OCI-M2 (cell line): ENCODE results near the gene TMEM273.

Experiments used
- DNase-seq: peaks from one replicate; lab custom pipeline; 2025; ENCODE audit not compliant: unreplicated experiment; lab: John Stamatoyannopoulos, UW

Gene TMEM273, protein sequence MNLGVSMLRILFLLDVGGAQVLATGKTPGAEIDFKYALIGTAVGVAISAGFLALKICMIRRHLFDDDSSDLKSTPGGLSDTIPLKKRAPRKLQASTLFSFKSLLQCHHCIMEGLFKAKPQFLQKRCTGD

GRCh38 chr10:49187950-49188761 is at the start of gene TMEM273:
Gene TMEM273, minus strand, starts transcription at chr10:49188391. Its CDS starts 55 bp downstream, at chr10:49188336.
- no peak for DNase-seq

- no peak for DNase-seq
These were observed 49.8 kb upstream of the TMEM273 start for GRCh38 chr10:49237985-49238384.

DNA sequence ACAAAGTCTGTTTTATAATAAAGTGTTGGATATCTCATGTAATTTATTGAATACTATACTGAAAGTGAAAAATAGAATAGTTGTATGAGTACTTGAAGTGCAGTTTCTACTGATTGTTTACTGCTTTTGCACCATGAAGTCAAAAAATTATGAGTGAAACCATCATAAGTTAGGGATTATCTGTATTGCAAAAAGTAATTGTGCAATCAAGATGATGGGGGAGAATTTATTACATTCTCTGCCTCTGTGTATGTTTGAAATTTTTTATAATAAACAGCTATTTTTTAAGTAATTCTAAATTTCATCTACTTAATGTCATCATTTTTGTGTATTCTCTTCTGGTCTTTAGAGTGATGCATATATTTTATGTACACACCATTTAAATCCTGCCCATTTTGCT is 47.2 kb upstream of the TMEM273 start:
- no peak for DNase-seq

GRCh38 chr10:49231086-49231820 is 43.1 kb upstream of the TMEM273 start:
- DNase-seq = no peak

DNA sequence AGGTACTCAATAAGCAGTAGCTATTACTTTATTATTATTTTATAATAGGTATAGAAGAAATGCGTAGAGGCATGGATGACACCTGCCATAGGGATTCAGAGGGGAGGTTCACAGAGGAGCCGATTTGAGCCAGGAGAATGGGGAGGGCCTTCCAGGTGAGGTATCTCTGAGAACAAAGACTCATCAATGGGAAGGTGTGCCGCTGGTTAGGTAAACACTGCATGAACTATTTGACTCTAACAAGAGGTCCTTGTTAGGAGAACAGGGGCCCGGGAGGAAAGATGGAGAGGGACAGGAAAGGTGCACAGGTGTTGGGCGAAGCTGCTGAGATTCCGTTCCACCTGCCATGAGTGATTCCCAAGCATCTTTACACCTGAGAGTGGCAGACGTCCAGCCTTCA is 41.8 kb upstream of the TMEM273 start:
- DNase-seq = no peak

GRCh38 chr10:49228677-49229076 is 40.5 kb upstream of the TMEM273 start:
- no peak for DNase-seq

DNA sequence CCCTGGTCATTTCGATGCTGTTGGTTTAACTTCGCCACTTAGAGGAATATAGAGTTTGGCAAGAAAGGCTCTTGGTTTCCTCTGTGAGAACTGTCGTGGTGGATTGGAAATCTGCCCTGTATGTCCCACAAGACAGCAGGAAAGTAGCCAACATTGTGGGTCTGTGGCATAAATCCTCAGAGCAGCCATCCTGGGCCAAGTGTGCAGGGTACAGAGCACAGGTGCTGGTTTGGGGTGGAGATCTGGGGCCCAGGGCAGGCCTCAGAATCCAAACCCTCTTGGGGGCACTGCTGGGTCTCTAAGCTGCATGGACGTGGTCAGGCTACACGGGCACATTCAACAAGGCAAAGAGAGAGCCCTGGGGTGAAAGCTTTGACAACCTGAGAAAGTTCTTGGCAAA is 39.2 kb upstream of the TMEM273 start:
- DNase-seq = no peak

GRCh38 chr10:49226594-49226993 is 38.4 kb upstream of the TMEM273 start:
- DNase-seq = no peak

DNA sequence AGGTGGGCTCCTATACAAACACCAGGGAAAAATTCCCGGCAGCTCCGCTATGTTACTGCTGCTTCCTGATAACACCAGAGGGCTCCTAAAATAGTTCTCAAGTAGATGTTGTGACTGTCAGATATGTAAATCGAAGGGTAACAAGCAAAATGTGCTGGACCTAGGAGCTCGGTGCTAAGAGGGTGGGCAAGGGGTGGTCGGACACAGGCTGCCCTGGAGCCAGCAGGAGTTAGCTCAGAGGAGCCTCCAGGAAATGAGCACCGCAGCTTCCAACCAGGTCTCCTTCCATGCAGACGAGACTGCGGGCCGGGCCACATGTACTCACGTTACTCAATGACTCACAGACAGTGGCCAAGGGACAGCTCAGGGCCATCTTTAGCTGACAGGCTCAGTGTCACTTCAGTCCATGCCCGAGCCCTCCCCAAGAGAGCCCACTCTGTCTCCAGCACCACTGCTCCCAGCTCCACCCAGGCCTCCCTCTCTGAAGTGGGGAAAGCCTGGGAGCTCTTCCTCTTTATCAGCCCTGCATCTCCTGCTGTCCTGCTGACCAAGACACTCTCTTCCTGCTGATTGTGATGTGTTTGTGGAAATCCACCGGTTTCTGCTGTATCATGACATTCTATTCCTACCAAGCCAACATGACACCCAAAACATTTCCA is 37.2 kb upstream of the TMEM273 start:
- no peak for DNase-seq

- DNase-seq = no peak
These were observed 35.0 kb upstream of the TMEM273 start for GRCh38 chr10:49223205-49223604.

GRCh38 chr10:49222170-49222569 is 34.0 kb upstream of the TMEM273 start:
- no peak for DNase-seq

DNA sequence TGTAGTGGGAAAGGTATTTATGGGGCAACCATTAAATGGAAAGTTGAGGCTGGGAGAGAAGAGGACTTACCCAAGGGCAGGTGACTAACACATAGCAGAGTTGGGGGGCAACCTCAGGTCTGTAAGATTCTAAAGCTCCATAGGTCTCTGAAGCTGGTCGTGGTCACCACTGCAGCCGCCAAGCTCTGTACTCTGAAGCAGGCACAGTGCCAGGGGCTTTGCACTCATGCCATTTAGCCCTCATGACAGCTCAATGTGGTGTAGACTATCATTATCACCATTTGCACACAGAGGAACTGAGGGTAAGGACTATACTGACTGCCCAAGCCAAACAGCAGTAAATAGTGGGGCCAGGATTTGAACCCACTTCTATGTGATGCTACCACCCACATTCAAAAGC is 32.5 kb upstream of the TMEM273 start:
- no peak for DNase-seq

DNA sequence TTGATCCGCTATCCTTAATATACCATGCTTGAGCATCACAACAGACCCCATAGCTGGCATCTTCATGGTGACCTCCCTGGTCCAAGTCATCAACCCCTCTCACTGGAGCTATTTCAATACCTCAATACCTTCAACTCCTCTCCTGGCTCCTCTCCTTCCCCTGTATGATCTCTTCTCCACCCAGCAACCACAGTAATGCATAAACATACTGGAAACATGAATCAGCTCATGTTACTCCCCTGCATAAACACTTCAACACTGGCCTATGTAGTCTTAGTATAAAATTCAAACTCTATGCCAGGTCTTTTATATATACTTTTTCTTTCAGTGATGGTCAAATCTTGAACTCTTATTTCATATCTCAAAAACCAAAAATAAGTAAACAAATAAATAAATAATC is 31.8 kb upstream of the TMEM273 start:
- DNase-seq = no peak

GRCh38 chr10:49219248-49219647 is 31.1 kb upstream of the TMEM273 start:
- no peak for DNase-seq

DNA sequence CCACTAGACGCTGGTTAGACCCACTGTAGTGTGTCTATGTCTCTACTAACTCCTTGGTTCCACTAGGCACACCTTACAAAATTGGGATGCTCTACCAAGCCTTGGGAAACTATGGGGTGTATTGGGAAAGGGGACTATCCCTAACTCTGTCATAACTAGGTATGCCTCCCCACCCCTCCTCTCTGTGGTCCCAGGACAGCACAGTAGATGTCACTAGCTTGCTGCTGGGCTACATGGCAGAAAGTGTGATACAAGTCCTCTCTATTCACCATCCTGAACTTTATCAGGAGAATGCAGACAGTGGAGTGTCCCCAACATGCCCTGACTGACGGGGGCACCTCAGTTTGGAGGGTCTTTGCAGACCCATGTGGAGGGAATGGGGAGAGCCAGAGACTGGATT is 30.3 kb upstream of the TMEM273 start:
- no peak for DNase-seq

GRCh38 chr10:49217645-49218044 is 29.5 kb upstream of the TMEM273 start:
- DNase-seq = no peak

DNA sequence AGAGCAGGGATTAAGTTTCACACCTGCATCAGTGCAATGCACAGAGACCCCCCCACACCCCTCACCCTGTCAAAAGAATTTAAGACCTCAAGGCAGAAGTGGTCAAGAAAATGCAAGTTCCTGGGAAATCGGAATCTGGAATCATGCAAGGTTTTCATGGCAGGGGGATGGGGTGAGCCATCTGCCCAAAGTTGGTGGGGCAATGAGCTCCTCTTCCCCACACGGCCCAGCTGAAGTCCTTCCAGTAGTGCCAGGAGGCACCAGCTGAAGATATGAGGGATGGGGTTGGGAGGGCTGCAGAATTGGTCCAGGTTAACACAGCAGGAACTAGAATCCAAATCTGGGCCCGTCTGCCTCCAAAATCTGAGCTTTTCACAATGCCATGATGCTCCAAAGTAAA is 25.0 kb upstream of the TMEM273 start:
- no peak for DNase-seq

DNA sequence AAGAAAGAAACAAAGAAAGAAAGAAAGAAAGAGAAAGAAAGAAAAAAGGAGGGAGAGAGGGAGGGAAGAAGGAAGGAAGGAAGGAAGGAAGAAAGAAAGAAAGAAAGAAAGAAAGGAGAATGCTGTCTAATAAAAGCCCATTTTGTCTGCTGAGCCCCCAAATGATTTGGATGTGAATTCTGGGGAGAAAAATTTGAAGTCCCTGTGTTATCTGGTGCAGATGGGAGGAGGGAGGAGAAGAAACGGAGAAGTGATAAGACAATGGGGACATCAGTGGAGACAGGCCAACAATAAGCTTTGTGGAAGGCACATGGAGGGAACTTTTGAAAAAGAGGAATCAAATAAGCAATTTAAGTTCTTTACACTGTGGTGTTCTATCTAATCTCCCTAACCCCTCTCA is 24.6 kb upstream of the TMEM273 start:
- no peak for DNase-seq

GRCh38 chr10:49212076-49212475 is 23.9 kb upstream of the TMEM273 start:
- no peak for DNase-seq

DNA sequence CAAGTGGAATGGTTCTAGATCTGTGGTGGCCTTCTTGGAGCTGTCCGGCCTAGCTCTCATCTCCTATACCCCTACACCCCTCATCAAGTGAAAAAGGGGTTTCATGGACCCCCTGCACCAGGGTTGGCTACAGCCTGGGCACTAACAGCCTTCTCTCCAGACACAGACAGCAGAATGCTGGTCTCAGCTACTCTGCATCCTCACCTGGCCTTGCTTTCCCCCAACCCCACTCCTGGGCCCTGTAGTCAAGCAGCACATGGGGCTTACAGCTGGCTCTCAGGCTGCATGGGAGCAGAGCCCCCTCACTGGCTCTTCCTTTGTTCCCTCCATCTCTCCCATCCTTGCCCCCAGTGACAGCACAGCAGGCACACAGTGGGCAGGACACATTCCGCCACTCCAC is 20.8 kb upstream of the TMEM273 start:
- DNase-seq = no peak

GRCh38 chr10:49207936-49208487 is 19.8 kb upstream of the TMEM273 start:
- no peak for DNase-seq
